Measurements from ENCODE around the gene SULT2A1. TPM values are rescaled to one million over a fixed set of nuclear protein-coding genes. Genes with fewer than 3 reads are reported as not detected.

SULT2A1 gene
- total and polyA plus RNA-seq, 2 donors from 2014 or later: not detected

- Histone ChIP-seq H3K4me1 (ENCODE audit: control insufficient read depth in 2 of 3, insufficient read depth in 2 of 3, low read depth in 1 of 3, low read length in 3 of 3) (no peaks in the 10 kb centered on the region), H3K9me3 (ENCODE audit: control insufficient read depth in 2 of 3, insufficient read depth in 1 of 3, low read length in 3 of 3) (peaks cover 0 to 6% (median 0%) of the 10 kb centered on the region in 3 donors), H3K4me3 (ENCODE audit: low read length in 3 of 3) (no peak overlapping the region), H3K9ac (ENCODE audit: low read length in 3 of 3) (no peak overlapping the region), H3K27me3 (ENCODE audit: control insufficient read depth, insufficient read depth, low read length) (no peaks in the 10 kb centered on the region), H3K36me3 (ENCODE audit: control insufficient read depth in 2 of 3, insufficient read depth in 3 of 3, low read length in 3 of 3) (no peaks in the 10 kb centered on the region), H3K27ac (ENCODE audit: low read depth in 2 of 2, low read length in 2 of 2) (no peak overlapping the region)
- TF ChIP-seq CTCF (IDR thresholded peaks at IDR 0.05; ENCODE audit: borderline replicate concordance, extremely low read depth, insufficient read depth): no peak
- intact Hi-C loops (cut with DNase I): no loop called here
- FAIRE-seq (no peak), DNase-seq (no peak)
These were observed 59.3 kb downstream of the SULT2A1 start for GRCh38 chr19:47826800-47827199.

GRCh38 chr19:47824396-47824795 lies 61.7 kb downstream of the SULT2A1 start:
- no peak overlapping the region for H3K27ac ChIP-seq (ENCODE audit: low read depth in 2 of 2, low read length in 2 of 2)
- no peaks in the 10 kb centered on the region for H3K4me1 ChIP-seq (ENCODE audit: control insufficient read depth in 2 of 3, insufficient read depth in 2 of 3, low read depth in 1 of 3, low read length in 3 of 3)
- TF ChIP-seq CTCF (IDR thresholded peaks at IDR 0.05; ENCODE audit: borderline replicate concordance, extremely low read depth, insufficient read depth): no peak
- peaks cover 0 to 6% (median 0%) of the 10 kb centered on the region in 3 donors for H3K9me3 ChIP-seq (ENCODE audit: control insufficient read depth in 2 of 3, insufficient read depth in 1 of 3, low read length in 3 of 3)
- no peak for FAIRE-seq
- intact Hi-C loops (cut with DNase I): no loop called here
- no peak overlapping the region for H3K9ac ChIP-seq (ENCODE audit: low read length in 3 of 3)
- H3K4me3 ChIP-seq (ENCODE audit: low read length in 3 of 3): no peak overlapping the region
- no peak for DNase-seq
- peaks cover 2% of the 10 kb centered on the region for H3K27me3 ChIP-seq (ENCODE audit: control insufficient read depth, insufficient read depth, low read length)
- no peaks in the 10 kb centered on the region for H3K36me3 ChIP-seq (ENCODE audit: control insufficient read depth in 2 of 3, insufficient read depth in 3 of 3, low read length in 3 of 3)

GRCh38 chr19:47821460-47822020 lies 64.6 kb downstream of the SULT2A1 start, which contains the start of gene CRX:
Gene CRX, plus strand, starts transcription at chr19:47821937. Its CDS starts 12,507 bp downstream, at chr19:47834444.
- H3K27ac ChIP-seq (ENCODE audit: low read depth in 2 of 2, low read length in 2 of 2): no peak within 1 kb of the TSS
- TF ChIP-seq CTCF (IDR thresholded peaks at IDR 0.05; ENCODE audit: borderline replicate concordance, extremely low read depth, insufficient read depth): no peak
- H3K9ac ChIP-seq (ENCODE audit: low read length in 3 of 3): no peak within 1 kb of the TSS
- no peaks in the 10 kb centered on the region for H3K4me1 ChIP-seq (ENCODE audit: control insufficient read depth in 2 of 3, insufficient read depth in 2 of 3, low read depth in 1 of 3, low read length in 3 of 3)
- no peaks in the 10 kb centered on the region for H3K9me3 ChIP-seq (ENCODE audit: control insufficient read depth in 2 of 3, insufficient read depth in 1 of 3, low read length in 3 of 3)
- FAIRE-seq (no peak), DNase-seq (no peak)
- H3K27me3 ChIP-seq (ENCODE audit: control insufficient read depth, insufficient read depth, low read length): peaks cover 2% of the 10 kb centered on the region
- H3K4me3 ChIP-seq (ENCODE audit: low read length in 3 of 3): no peak within 1 kb of the TSS
- H3K36me3 ChIP-seq (ENCODE audit: control insufficient read depth in 2 of 3, insufficient read depth in 3 of 3, low read length in 3 of 3): no peaks in the 10 kb centered on the region
- intact Hi-C loops (cut with DNase I): no loop called here

Other genes starting within 250 kb of the SULT2A1 start
- gene EHD2, start 172.9 kb downstream of the SULT2A1 start, total RNA-seq: 105 TPM
- gene EHD2, start 172.9 kb downstream of the SULT2A1 start, polyA plus RNA-seq (ENCODE audit: insufficient read depth, low read depth, low replicate concordance): 19.4 TPM
- 305 TPM for gene NOP53, start 140.8 kb downstream of the SULT2A1 start, total RNA-seq
- 258 TPM for gene NOP53, start 140.8 kb downstream of the SULT2A1 start, polyA plus RNA-seq (ENCODE audit: insufficient read depth, low read depth, low replicate concordance)
- 254 TPM for gene SELENOW, start 107.6 kb downstream of the SULT2A1 start, total RNA-seq
- 530 TPM for gene SELENOW, start 107.6 kb downstream of the SULT2A1 start, polyA plus RNA-seq (ENCODE audit: insufficient read depth, low read depth, low replicate concordance)
- gene TPRX1, start 81.8 kb downstream of the SULT2A1 start, total RNA-seq: not detected
- gene TPRX1, start 81.8 kb downstream of the SULT2A1 start, polyA plus RNA-seq (ENCODE audit: insufficient read depth, low read depth, low replicate concordance): not detected
- not detected for gene CRX, start 64.4 kb downstream of the SULT2A1 start, total RNA-seq
- not detected for gene CRX, start 64.4 kb downstream of the SULT2A1 start, polyA plus RNA-seq (ENCODE audit: insufficient read depth, low read depth, low replicate concordance)
- gene TPRX2, start 27.1 kb downstream of the SULT2A1 start, total RNA-seq: not detected
- gene TPRX2, start 27.1 kb downstream of the SULT2A1 start, polyA plus RNA-seq (ENCODE audit: insufficient read depth, low read depth, low replicate concordance): not detected
- gene BSPH1, start 105.9 kb upstream of the SULT2A1 start, total RNA-seq: not detected
- not detected for gene BSPH1, start 105.9 kb upstream of the SULT2A1 start, polyA plus RNA-seq (ENCODE audit: insufficient read depth, low read depth, low replicate concordance)
- gene ELSPBP1, start 108.3 kb upstream of the SULT2A1 start, total RNA-seq: not detected
- gene ELSPBP1, start 108.3 kb upstream of the SULT2A1 start, polyA plus RNA-seq (ENCODE audit: insufficient read depth, low read depth, low replicate concordance): not detected
- gene CABP5, start 157.8 kb upstream of the SULT2A1 start, total RNA-seq: not detected
- gene CABP5, start 157.8 kb upstream of the SULT2A1 start, polyA plus RNA-seq (ENCODE audit: insufficient read depth, low read depth, low replicate concordance): not detected
- 16.5 TPM for gene PLA2G4C, start 224.5 kb upstream of the SULT2A1 start, total RNA-seq
- 11.0 TPM for gene PLA2G4C, start 224.5 kb upstream of the SULT2A1 start, polyA plus RNA-seq (ENCODE audit: insufficient read depth, low read depth, low replicate concordance)